ENCODE data around the gene PPP1R13B.
A peak's percentile ranks its signal among the peaks of the same experiment; 100 is the strongest.

Gene PPP1R13B

GRCh38 chr14:103836976-103837725, 10.2 kb downstream of the PPP1R13B start:
- no peak for DNase-seq (ENCODE audit: low read depth in 2 of 2)

GRCh38 chr14:103834956-103835355, 12.4 kb downstream of the PPP1R13B start:
- DNase-seq (ENCODE audit: low read depth in 2 of 2): no peak

GRCh38 chr14:103833711-103834110, 13.7 kb downstream of the PPP1R13B start:
- DNase-seq (ENCODE audit: low read depth in 2 of 2): no peak

GRCh38 chr14:103832046-103832445, 15.3 kb downstream of the PPP1R13B start:
- DNase-seq (ENCODE audit: low read depth in 2 of 2): no peak

- DNase-seq (ENCODE audit: low read depth in 2 of 2): no peak
Measured at GRCh38 chr14:103830511-103831270, 16.7 kb downstream of the PPP1R13B start.

GRCh38 chr14:103828315-103828967, 18.9 kb downstream of the PPP1R13B start:
- no peak for DNase-seq (ENCODE audit: low read depth in 2 of 2)

GRCh38 chr14:103825101-103825500, 22.3 kb downstream of the PPP1R13B start:
- DNase-seq (ENCODE audit: low read depth in 2 of 2): no peak

GRCh38 chr14:103820908-103821307, 26.5 kb downstream of the PPP1R13B start:
- no peak for DNase-seq (ENCODE audit: low read depth in 2 of 2)

GRCh38 chr14:103820382-103820781, 27.0 kb downstream of the PPP1R13B start:
- no peak for DNase-seq (ENCODE audit: low read depth in 2 of 2)

GRCh38 chr14:103819503-103820307, 27.7 kb downstream of the PPP1R13B start:
- no peak for DNase-seq (ENCODE audit: low read depth in 2 of 2)

GRCh38 chr14:103818870-103819269, 28.5 kb downstream of the PPP1R13B start:
- DNase-seq (ENCODE audit: low read depth in 2 of 2): no peak

- no peak for DNase-seq (ENCODE audit: low read depth in 2 of 2)
Measured at GRCh38 chr14:103818422-103818821, 29.0 kb downstream of the PPP1R13B start.

GRCh38 chr14:103817595-103817994, 29.8 kb downstream of the PPP1R13B start:
- DNase-seq (ENCODE audit: low read depth in 2 of 2): no peak

GRCh38 chr14:103816991-103817390, 30.4 kb downstream of the PPP1R13B start:
- DNase-seq (ENCODE audit: low read depth in 2 of 2): no peak

GRCh38 chr14:103815253-103815652, 32.1 kb downstream of the PPP1R13B start:
- no peak for DNase-seq (ENCODE audit: low read depth in 2 of 2)

- DNase-seq (ENCODE audit: low read depth in 2 of 2): no peak
Measured at GRCh38 chr14:103811189-103811588, 36.2 kb downstream of the PPP1R13B start.

- DNase-seq (ENCODE audit: low read depth in 2 of 2): peak; percentile 9 to 33
Measured at GRCh38 chr14:103808403-103809001, 38.9 kb downstream of the PPP1R13B start.

- DNase-seq (ENCODE audit: low read depth in 2 of 2): no peak
Measured at GRCh38 chr14:103806805-103807204, 40.6 kb downstream of the PPP1R13B start.

GRCh38 chr14:103805708-103806107, 41.7 kb downstream of the PPP1R13B start:
- no peak for DNase-seq (ENCODE audit: low read depth in 2 of 2)

- no peak for DNase-seq (ENCODE audit: low read depth in 2 of 2)
Measured at GRCh38 chr14:103803661-103804060, 43.7 kb downstream of the PPP1R13B start.

GRCh38 chr14:103802356-103802755, 45.0 kb downstream of the PPP1R13B start:
- no peak for DNase-seq (ENCODE audit: low read depth in 2 of 2)

Data from stimulated activated CD4-positive, alpha-beta T cell treated with anti-CD3 and anti-CD28 coated beads, Interleukin-1b, Interleukin-23, amount 100 ng/mL, for 1 hour (primary cell).